ENCODE data around the gene DYNC1H1.

- TF ChIP-seq POLR2A (IDR thresholded peaks at IDR 0.05; ENCODE audit: insufficient read depth in 1 of 2, low read depth in 2 of 2, low read length in 2 of 2) = no peak
- TF ChIP-seq CTCF (CRISPR knock-in tag; IDR thresholded peaks at IDR 0.05) = no peak
- no peak for TF ChIP-seq JUN (CRISPR knock-in tag; IDR thresholded peaks at IDR 0.05)
- TF ChIP-seq SALL2 (CRISPR knock-in tag; IDR thresholded peaks at IDR 0.05) = no peak
- TF ChIP-seq XBP1 (CRISPR knock-in tag; IDR thresholded peaks at IDR 0.05) = no peak
- TF ChIP-seq NFIC (IDR thresholded peaks at IDR 0.05; ENCODE audit: low read length) = no peak
- no peak for TF ChIP-seq ZNF441 (CRISPR knock-in tag; IDR thresholded peaks at IDR 0.05; ENCODE audit: borderline replicate concordance)
Measured at GRCh38 chr14:101918065-101918989, 46.0 kb upstream of the DYNC1H1 start.
